Upper lobe of right lung (tissue), 1 donor: Measurements from ENCODE around the gene ARSG. TPM values are rescaled to one million over a fixed set of nuclear protein-coding genes. Genes with fewer than 3 reads are reported as not detected.
A peak's percentile ranks its signal among the peaks of the same experiment; 100 is the strongest.
"Not testable (repeated sequence)": the region's sequence is repeated elsewhere in the genome, so short reads cannot be mapped to it uniquely, and the experiment has no call there.

ENCODE experiments used
- ATAC-seq: fragments of 200-7000 bp; cut with Tn5 transposase; one replicate; pipeline ENCODE4 v1.9.1; 2020; ENCODE audit warnings: mild to moderate bottlenecking, moderate library complexity
- DNase-seq: peaks from one replicate; pipeline ENCODE4 v3.0.0-alpha.2; 2020
- H3K27ac ChIP-seq: fragments of 200-600 bp; one replicate; pipeline ENCODE4 v1.8.0; 2022
- H3K27me3 ChIP-seq: fragments of 200-600 bp; one replicate; pipeline ENCODE4 v1.8.0; 2022; ENCODE audit warnings: mild to moderate bottlenecking
- H3K36me3 ChIP-seq: fragments of 200-600 bp; one replicate; pipeline ENCODE4 v1.8.0; 2022
- H3K4me1 ChIP-seq: fragments of 200-600 bp; one replicate; pipeline ENCODE4 v1.8.0; 2022
- H3K4me3 ChIP-seq: fragments of 200-600 bp; one replicate; pipeline ENCODE4 v1.8.0; 2022; ENCODE audit warnings: mild to moderate bottlenecking
- H3K9me3 ChIP-seq: fragments of 200-600 bp; one replicate; pipeline ENCODE4 v1.8.0; 2022
- intact Hi-C: fragments of 100-400 bp; cut with DNase I; formaldehyde crosslinking; loops from one replicate; pipeline ENCODE4 v1.11.0; 2022
- total RNA-seq: library from RNA; stranded (reverse); fragmentation: NEBNext Ultra II Directional; extraction: Animal tissue kit (Norgen Biotek cat#: 25700); gene quantifications from one replicate; pipeline ENCODE4 v1.2.1, GENCODE V29; 2021
- TF ChIP-seq, protein P1 (sequence below): fragments of 200-600 bp; IDR thresholded peaks from one replicate; pipeline ENCODE4 v1.8.0; 2022; ENCODE audit warnings: antibody characterized with exemption
- donor health status: DM: no; HTN: yes; CAD: no; lungs with severe emphysema.

The ARSG gene
- total RNA-seq, 1 donor from 2014 or later, result 4.8 TPM

DNA sequence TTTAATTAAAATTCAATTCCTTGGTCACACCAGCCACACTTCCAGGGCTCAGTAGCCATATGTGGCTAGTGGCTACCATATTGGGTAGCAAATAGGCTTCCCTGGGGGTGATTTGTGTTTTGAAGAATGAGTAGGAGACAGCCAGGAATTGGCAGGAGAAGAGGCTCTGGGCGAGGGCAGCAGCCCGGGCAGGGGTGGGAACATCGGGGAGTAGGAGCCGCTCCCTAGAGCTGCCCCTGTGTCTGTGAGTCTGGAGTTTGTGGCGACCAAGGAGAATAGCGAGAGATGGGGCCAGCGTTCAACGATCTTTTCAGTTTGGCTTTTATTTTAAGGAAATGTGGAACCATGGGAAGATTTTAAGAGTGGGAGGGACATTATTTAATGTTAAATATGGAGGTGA lies 84.3 kb downstream of the ARSG start:
- Histone ChIP-seq H3K36me3 (no peaks in the 10 kb centered on the region), H3K4me3 (no peak overlapping the region), H3K9me3 (no peaks in the 10 kb centered on the region), H3K27ac (no peak overlapping the region), H3K4me1 (peaks cover 32% of the 10 kb centered on the region), H3K27me3 (no peaks in the 10 kb centered on the region)
- intact Hi-C loops, result no loop called here
- DNase-seq, result no peak
- TF ChIP-seq, protein P1, sequence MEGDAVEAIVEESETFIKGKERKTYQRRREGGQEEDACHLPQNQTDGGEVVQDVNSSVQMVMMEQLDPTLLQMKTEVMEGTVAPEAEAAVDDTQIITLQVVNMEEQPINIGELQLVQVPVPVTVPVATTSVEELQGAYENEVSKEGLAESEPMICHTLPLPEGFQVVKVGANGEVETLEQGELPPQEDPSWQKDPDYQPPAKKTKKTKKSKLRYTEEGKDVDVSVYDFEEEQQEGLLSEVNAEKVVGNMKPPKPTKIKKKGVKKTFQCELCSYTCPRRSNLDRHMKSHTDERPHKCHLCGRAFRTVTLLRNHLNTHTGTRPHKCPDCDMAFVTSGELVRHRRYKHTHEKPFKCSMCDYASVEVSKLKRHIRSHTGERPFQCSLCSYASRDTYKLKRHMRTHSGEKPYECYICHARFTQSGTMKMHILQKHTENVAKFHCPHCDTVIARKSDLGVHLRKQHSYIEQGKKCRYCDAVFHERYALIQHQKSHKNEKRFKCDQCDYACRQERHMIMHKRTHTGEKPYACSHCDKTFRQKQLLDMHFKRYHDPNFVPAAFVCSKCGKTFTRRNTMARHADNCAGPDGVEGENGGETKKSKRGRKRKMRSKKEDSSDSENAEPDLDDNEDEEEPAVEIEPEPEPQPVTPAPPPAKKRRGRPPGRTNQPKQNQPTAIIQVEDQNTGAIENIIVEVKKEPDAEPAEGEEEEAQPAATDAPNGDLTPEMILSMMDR, result no peak
- no peak for ATAC-seq

DNA sequence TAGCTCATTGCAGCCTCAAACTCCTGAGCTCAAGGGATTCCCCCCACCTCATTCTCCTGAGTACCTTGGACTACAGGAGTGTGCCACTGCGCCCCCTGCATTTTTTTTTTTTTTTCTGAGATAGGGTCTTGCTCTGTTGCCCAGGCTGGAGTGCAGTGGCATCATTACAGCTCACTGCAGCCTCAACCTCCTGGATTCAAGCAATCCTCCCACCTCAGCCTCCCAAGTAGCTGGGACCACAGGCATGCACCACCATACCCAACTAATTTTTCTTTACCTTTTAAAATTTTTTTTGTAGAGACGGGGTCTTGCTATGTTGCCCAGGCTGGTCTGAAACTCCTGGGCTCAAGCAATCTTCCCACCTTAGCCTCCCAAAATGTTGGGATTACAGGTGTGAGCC lies 84.9 kb downstream of the ARSG start:
- DNase-seq, H3K27ac ChIP-seq, intact Hi-C loops, H3K9me3 ChIP-seq, H3K27me3 ChIP-seq, ATAC-seq, H3K36me3 ChIP-seq, H3K4me3 ChIP-seq: not testable (repeated sequence)
- peaks cover 33% of the 10 kb centered on the region for H3K4me1 ChIP-seq

GRCh38 chr17:68377771-68378267 lies 86.5 kb downstream of the ARSG start:
- Histone ChIP-seq H3K27me3 (no peaks in the 10 kb centered on the region), H3K4me3 (no peak overlapping the region), H3K27ac (peak overlapping the region; percentile 93), H3K36me3 (no peaks in the 10 kb centered on the region), H3K4me1 (peaks cover 33% of the 10 kb centered on the region), H3K9me3 (no peaks in the 10 kb centered on the region)
- no peak for ATAC-seq
- intact Hi-C loops, result no loop called here
- TF ChIP-seq, protein P1, result no peak
- DNase-seq, result no peak

DNA sequence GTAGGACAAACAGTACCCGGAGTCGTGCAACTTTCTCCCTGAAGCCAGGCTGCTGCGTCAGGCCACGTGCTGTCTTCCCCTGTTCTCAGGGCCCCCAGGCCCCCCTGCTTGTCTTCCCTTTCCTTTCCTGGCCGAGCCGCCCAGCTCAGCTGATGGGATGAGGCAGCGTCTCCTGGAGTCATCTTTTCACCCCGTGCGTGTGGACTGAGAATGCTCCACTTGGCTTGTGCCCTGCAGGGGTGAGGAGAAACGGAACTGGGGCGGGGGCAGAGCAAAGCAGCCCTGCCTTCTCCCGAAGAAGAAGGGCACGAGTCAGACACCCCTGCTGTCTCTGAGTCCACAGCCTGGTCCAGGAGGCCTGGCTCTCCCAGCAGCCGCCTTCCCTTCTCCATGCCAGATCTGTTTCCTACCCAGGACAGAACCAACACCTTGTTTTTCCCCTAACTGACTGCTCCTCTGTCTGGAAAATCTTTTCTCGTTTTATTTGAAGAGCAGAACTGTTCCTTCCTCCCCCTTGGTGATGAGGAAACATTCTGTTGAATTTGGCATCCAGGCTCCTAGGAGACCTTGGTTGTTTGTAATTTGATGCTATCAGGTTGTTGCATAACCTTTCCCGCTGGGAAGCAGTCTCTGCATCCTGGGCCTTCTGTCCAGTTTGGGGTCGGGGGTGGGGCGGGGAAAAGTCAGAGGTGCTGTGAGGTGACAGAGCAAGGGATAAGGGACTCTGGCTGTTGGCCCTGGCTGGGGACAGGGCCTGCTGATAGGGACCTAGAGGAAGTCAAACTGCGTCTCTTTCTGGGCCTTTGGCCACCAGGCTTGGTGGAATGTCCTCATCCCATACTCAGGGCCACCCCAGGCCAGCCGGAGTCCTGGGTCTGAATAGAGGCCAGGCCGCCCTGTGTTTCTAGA lies 87.2 kb downstream of the ARSG start:
- Histone ChIP-seq H3K36me3 (no peaks in the 10 kb centered on the region), H3K27ac (peak overlapping the region; percentile 93), H3K27me3 (no peaks in the 10 kb centered on the region), H3K9me3 (no peaks in the 10 kb centered on the region), H3K4me3 (no peak overlapping the region), H3K4me1 (peaks cover 38% of the 10 kb centered on the region)
- intact Hi-C loops, result no loop called here
- DNase-seq (peak; percentile 95), ATAC-seq (peak; percentile 94)
- TF ChIP-seq, protein P1, result no peak

- Histone ChIP-seq H3K4me1 (peaks cover 44% of the 10 kb centered on the region), H3K4me3 (no peak overlapping the region), H3K36me3 (no peaks in the 10 kb centered on the region), H3K27me3 (no peaks in the 10 kb centered on the region), H3K27ac (peak overlapping the region; percentile 93), H3K9me3 (no peaks in the 10 kb centered on the region)
- TF ChIP-seq, protein P1, result no peak
- ATAC-seq (no peak), DNase-seq (no peak)
- intact Hi-C loops, result no loop called here
Measured at GRCh38 chr17:68379177-68379510, 87.8 kb downstream of the ARSG start.
